Mesodermal cell (in vitro differentiated cells): ENCODE data around the gene TMC8.

Experiments used
- H3K27ac ChIP-seq: 2 replicates; pipeline ENCODE4 v1.7.0; 2013; ENCODE audit warnings: mild to moderate bottlenecking, low read depth, low read length, moderate library complexity; ENCODE audit not compliant: severe bottlenecking
- H3K36me3 ChIP-seq: 2 replicates; pipeline ENCODE4 v1.7.1; 2013; ENCODE audit warnings: mild to moderate bottlenecking, low read length, moderate library complexity; ENCODE audit not compliant: control insufficient read depth, insufficient read depth
- H3K4me1 ChIP-seq: one replicate; pipeline ENCODE4 v1.7.1; 2013; ENCODE audit warnings: mild to moderate bottlenecking, low read length; ENCODE audit not compliant: insufficient read depth, control insufficient read depth, poor library complexity, severe bottlenecking
- H3K4me3 ChIP-seq: 2 replicates; pipeline ENCODE4 v1.7.0; 2013; ENCODE audit warnings: low read length, control low read depth, mild to moderate bottlenecking; ENCODE audit not compliant: insufficient read depth, poor library complexity, severe bottlenecking; ENCODE audit errors: extremely low read depth
- H3K9me3 ChIP-seq: 2 replicates; pipeline ENCODE4 v1.7.1; 2013; ENCODE audit warnings: mild to moderate bottlenecking, low read length, moderate library complexity; ENCODE audit not compliant: control insufficient read depth
- WGBS, 2 experiments: methylation state at CpG; one replicate each; pipeline ENCODE4 v1.1.5; 2013; ENCODE audit warnings: missing lambda C conversion rate in 2 of 2; ENCODE audit not compliant: insufficient coverage in 2 of 2; 5-methylcytosine and 5-hydroxymethylcytosine counted together

The TMC8 gene

DNA sequence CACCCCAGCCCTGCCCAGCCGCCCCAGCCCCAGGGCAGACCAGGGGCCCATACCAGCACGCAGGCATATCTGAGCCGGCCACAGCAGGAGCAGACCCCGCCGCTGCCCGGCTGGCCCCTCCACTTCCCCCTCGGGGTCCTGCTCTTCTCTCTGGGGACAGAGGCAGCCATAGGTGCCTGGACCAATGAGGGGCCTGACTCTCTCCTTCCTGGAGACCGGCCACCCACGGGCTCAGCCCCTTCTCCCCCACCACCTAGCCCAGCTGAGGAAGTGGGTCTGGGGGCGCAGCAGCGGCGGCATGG is 5.8 kb upstream of the TMC8 start:
- Histone ChIP-seq H3K9me3 (no peaks in the 10 kb centered on the region), H3K36me3 (peaks cover 63% of the 10 kb centered on the region), H3K4me3 (no peak overlapping the region), H3K4me1 (peaks cover 29% of the 10 kb centered on the region), H3K27ac (no peak overlapping the region)
- 89 to 96% methylated on average over 8 to 11 of the region's 12 CpGs for WGBS, 2 experiments

DNA sequence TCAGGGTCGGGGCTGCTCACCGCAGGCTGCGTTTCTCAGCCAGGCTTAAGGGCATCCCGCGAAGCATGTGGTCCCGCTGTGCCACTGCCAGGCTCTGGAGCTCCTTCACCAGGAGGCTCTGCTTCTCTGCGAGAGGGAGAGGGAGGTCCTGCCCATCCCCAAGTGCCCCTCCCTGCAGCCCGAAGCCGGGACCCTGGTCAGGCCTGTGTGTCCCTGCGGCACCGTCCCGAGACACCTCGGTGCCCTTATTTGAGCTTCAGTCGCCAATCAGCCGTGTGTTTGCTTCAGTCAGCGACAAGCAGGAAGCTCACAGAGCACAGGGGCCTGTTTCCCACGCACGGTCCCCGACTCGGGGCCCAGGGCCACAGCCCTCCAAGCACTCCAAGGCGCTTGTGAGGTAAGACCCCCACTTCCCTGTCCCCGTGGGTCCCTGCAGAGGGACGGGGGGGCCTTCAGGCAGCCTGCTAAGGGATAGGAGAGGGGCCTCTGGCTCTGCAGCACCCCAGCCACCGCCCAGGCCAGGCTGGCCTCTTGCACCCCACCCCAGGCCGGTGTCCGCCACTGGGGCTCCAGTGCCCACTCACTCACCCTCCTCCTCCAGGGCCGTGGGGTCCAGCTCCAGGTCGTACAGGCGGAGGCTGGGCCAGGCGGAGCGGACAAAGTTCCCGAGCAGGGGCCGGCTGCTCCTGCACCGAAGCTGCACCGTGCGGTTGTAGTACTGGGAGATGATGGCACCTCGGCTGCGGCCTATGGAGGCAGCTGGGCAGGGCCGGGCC is 5.2 kb upstream of the TMC8 start:
- WGBS, 2 experiments = 95 to 98% methylated on average over 32 to 36 of the region's 39 CpGs
- Histone ChIP-seq H3K4me1 (peaks cover 34% of the 10 kb centered on the region), H3K4me3 (no peak overlapping the region), H3K36me3 (peaks cover 58% of the 10 kb centered on the region), H3K9me3 (no peaks in the 10 kb centered on the region), H3K27ac (no peak overlapping the region)

DNA sequence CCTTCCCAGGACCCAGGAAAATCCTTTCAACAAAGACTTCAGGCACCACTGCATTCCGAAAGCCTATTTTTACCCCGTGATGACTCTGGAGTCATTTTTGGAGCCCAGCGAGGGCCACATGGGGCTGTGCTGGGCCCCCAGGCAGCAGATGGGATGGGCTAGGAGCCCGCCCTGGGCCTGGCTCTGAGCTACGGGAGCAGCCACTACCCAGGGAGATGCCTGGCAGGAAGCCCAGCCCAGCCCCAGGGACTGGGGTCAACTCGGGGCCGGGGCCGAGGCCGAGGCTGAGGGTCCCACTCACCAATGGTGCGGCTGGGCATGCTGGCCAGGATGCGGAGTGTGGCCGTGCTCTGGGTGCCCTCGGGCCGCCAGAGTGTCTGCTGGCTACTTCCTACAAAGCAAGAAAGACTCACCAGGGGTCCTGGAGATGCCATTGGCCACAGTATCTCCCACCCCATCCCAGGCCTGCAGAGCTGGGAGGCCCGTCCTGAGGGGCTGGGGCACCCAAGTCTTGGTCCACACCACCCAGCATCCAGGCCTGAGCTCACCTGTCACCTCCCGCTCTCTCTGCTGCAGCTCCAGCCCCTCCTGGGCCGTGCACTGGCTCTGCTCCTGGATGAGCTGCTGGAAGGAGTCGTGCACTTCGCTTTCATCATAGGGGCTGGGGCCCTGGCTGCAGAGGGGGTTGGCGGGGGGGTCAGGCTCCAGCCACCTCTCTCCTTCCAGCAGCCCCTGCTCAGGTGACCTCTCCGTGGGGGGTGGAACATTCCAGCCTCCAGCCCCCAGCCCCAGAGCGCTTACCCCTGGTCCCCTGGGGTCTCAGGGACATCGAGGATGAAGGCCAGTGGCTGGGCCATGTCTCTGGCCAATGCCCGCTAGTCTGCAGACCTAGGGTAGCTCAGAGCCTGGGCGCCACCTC is 4.3 kb upstream of the TMC8 start:
- Histone ChIP-seq H3K9me3 (no peaks in the 10 kb centered on the region), H3K27ac (peak overlapping the region; percentile 97), H3K36me3 (peaks cover 50% of the 10 kb centered on the region), H3K4me1 (peaks cover 41% of the 10 kb centered on the region), H3K4me3 (peak overlapping the region; percentile 91)
- WGBS, 2 experiments = 91 to 95% methylated on average over 19 to 22 of the region's 25 CpGs

DNA sequence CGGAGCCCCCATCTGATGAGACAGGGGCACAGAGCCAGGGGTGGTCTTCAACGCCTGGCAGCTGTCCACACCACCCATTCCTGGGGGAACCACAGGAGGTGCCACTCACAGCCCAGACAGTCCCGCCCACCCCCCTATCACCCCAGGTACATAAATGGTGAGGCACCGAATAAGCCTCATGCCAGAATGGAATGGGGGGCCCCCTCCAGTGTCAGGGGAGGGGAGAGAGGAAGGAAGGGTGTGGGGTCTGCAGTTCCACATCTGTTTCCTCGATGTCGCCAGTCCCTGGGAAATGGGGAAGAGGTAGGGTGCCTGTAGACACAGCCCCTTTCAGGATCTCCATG is 3.7 kb upstream of the TMC8 start:
- H3K36me3 ChIP-seq = peaks cover 45% of the 10 kb centered on the region
- H3K27ac ChIP-seq = peak overlapping the region; percentile 97
- no peaks in the 10 kb centered on the region for H3K9me3 ChIP-seq
- peaks cover 46% of the 10 kb centered on the region for H3K4me1 ChIP-seq
- H3K4me3 ChIP-seq = peak overlapping the region; percentile 91
- 69 to 74% methylated on average over 4 to 5 of the region's 6 CpGs for WGBS, 2 experiments

DNA sequence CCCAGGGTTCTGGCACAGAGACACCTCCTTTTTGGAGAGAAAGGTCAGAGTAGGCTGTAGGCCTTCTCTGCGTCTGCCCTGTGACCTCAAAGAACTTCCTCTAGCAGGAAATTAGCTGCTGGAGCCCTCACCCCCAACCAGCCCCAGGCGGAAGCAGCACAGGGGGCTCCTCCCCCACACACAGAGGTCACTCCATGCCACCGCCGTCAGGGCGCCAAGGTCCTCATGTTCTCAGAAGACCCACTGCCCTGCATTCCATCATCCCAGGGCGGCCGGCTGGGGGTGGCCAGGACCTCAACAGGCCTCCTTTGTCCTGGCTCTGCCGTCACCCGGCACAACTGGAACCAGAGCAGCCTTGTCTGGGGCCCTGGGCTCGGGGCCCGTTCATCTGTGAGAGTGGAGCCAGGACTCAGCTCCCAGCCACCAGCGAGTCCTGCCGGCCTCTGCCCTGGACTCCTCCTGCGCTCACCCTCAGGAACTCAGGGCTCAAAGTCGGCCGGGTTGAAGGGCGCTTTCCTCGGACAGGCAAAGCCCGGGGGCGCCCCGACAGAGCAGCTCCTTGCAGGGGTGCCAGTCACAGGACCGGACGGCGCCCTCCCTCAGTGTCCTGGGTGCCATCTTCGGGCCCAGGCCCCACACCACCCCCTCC is 3.2 kb upstream of the TMC8 start:
- 1 to 4% methylated on average over 15 to 25 of the region's 25 CpGs for WGBS, 2 experiments

DNA sequence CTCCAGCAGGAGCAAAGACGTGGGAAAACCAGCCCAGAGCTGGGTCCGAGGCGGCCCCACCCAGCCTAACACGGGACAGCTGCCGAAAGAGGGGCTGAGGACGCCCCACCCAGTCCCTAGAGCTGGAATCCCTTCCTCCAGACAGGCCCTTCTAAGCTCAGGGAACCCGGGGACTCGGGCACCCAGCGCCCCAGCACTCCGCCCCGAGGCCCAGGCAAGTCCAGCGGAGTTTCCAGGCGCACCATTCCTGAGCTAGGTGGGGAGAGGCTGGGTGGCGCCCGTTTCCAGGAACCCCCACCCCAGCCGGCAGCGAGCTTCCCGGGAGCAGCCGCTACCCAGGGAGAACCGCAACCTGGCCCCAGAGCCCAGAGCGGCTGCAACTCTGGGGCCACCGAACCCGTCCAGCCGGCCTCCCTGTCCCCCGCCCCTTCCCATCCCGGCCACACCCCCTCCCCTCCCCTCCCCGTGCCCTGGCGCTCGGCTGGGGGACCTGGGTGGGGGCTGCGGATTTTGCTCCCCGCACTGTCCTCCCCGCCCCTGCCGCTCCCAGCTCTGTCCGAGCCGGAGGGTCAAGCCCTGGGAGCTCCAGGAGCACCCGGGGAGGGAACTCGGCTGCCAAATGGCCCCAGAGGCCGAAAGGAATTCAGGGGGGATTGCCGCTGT is 2.6 kb upstream of the TMC8 start:
- 0 to 3% methylated on average over 19 to 26 of the region's 39 CpGs for WGBS, 2 experiments
- H3K4me1 ChIP-seq = peaks cover 46% of the 10 kb centered on the region
- H3K9me3 ChIP-seq = no peaks in the 10 kb centered on the region
- peaks cover 38% of the 10 kb centered on the region for H3K36me3 ChIP-seq
- peak overlapping the region; percentile 91 for H3K4me3 ChIP-seq
- H3K27ac ChIP-seq = peak overlapping the region; percentile 97

More for the DNA sequence above, 3.2 kb upstream of the TMC8 start:
- Histone ChIP-seq H3K36me3 (peaks cover 43% of the 10 kb centered on the region), H3K27ac (peak overlapping the region; percentile 97), H3K9me3 (no peaks in the 10 kb centered on the region), H3K4me1 (peaks cover 46% of the 10 kb centered on the region), H3K4me3 (peak overlapping the region; percentile 91)

DNA sequence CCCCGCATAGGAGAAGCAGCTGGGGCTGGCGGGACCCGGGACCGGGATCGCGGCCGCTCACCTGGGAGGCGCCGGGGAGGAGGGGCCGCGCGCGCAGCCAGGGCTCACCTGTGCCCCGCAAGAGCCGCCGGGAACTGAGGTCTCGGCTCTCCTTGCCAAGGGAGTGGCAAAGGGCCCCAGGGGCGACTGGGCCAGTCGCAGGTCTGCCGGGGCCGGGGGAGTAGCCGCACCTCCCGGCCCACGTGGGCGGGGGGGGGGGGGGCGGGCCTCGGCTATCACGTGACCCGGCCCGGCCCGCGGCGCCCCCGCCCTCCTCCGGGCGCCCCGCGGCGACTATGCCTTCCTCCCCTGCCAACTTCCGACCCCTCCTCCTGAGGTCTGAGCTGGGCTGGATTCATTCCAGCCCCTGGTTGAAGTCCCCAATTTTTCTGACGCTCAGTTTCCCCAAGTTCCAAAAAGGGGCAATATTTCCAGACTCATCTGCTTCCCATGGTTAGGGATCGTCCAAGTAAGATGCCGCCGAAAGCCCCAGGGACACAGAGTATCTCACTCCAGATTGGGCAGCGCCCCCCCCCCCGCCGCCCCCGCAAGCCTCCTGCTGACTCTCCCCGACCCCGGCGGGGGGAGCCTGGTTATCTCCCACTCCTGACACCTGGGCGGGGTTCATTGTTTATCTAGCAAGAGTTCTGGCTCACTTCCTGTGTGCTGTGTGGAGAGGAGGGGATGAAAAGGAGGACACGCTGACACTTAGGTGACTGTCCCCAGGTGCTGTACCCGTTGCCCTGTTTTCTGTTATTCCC is 1.8 kb upstream of the TMC8 start, which contains the start of gene TMC6:
Gene TMC6, minus strand, starts transcription at position 205 of the 800 bp plus-strand sequence. CDS start 1,923 bp downstream, outside the sequence.
- WGBS, 2 experiments = 4 to 8% methylated on average over 21 to 42 of the region's 54 CpGs
- H3K4me1 ChIP-seq = peaks cover 46% of the 10 kb centered on the region
- peak within 1 kb of the TSS; percentile 91 for H3K4me3 ChIP-seq
- H3K36me3 ChIP-seq = peaks cover 31% of the 10 kb centered on the region
- peak within 1 kb of the TSS; percentile 97 for H3K27ac ChIP-seq
- H3K9me3 ChIP-seq = no peaks in the 10 kb centered on the region

DNA sequence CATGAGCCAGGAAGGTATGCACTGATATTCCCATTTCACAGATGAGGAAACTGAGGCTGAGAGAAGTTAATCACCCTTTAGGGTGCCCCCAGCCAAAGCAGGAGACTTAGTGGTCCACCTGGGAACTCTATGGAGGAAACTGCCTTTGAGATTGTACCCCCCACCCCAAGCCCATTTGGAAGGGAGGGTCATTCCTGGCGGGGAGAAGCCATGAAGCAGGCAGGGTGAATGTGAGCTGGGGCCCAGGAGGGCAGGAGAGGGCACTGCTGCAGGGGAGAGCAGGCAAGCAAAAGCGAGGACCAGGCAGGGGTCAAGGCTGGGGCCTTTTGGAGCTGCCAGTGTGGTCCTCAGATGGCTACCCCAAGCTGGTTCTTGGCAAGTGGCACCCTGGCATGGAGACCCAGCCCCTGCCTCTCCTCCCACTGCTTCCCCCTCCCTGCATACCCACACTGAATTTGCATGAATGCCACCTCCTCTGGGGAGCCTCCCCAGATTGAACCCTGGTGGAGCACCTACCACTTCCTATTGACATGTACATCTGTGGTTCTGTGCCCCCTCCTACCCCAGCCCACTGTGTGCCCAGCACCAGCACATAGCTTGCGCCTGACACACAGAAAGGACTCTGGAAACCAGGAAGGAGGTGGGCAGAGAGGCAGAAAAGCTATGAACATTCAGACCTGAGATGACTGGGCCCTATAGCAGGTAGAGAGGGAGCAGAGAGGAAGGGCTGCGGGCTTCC is 1.1 kb upstream of the TMC8 start:
- Histone ChIP-seq H3K27ac (peak overlapping the region; percentile 29), H3K9me3 (no peaks in the 10 kb centered on the region), H3K4me3 (peak overlapping the region; percentile 91), H3K36me3 (peaks cover 24% of the 10 kb centered on the region), H3K4me1 (peaks cover 46% of the 10 kb centered on the region)
- WGBS, 2 experiments = 93% methylated on average over 3 of the region's 4 CpGs

DNA sequence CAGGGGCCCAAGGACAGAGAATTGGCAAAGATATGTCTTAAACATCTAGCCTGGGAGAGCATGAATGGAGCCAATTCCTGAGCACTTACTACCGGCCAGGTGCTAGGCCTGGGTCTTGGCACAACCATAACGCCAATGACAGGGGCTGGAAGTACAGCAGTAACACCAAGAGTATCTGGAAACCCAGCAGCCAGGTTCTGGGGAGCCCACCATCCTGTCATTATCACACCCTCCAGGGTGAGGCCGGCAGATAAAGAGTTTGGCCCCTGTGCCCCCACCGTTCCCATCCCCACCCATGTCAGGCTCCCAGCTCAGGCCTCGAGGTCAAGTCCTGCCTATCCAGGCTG is 508 bp upstream of the TMC8 start:
- H3K9me3 ChIP-seq = no peaks in the 10 kb centered on the region
- peak overlapping the region; percentile 36 for H3K27ac ChIP-seq
- H3K4me1 ChIP-seq = peaks cover 42% of the 10 kb centered on the region
- H3K36me3 ChIP-seq = peaks cover 19% of the 10 kb centered on the region
- WGBS, 2 experiments = 73 to 74% methylated on average over 3 to 5 of the region's 5 CpGs
- no peak overlapping the region for H3K4me3 ChIP-seq
